Neuron (in vitro differentiated cells): ENCODE results near the gene PCDHA6.
"Not testable (repeated sequence)": the region's sequence is repeated elsewhere in the genome, so short reads cannot be mapped to it uniquely, and the experiment has no call there.

ENCODE experiments used
- H2AFZ ChIP-seq: one replicate; pipeline ENCODE4 v1.6.1; 2013; ENCODE audit warnings: low read depth, mild to moderate bottlenecking, inconsistent platforms, low read length, moderate library complexity
- H3K27me3 ChIP-seq: one replicate; pipeline ENCODE4 v1.6.1; 2013; ENCODE audit warnings: low read length; ENCODE audit not compliant: insufficient read depth
- H3K36me3 ChIP-seq: one replicate; pipeline ENCODE4 v1.6.1; 2013; ENCODE audit warnings: low read length; ENCODE audit not compliant: insufficient read depth
- H3K4me1 ChIP-seq: one replicate; pipeline ENCODE4 v1.6.1; 2013; ENCODE audit warnings: low read length; ENCODE audit not compliant: insufficient read depth
- H3K4me3 ChIP-seq: 2 replicates; pipeline ENCODE4 v1.5.1; 2013; ENCODE audit warnings: mild to moderate bottlenecking, low read length, moderate library complexity
- H3K9me3 ChIP-seq: one replicate; pipeline ENCODE4 v1.6.1; 2013; ENCODE audit warnings: low read length

The PCDHA6 gene, protein sequence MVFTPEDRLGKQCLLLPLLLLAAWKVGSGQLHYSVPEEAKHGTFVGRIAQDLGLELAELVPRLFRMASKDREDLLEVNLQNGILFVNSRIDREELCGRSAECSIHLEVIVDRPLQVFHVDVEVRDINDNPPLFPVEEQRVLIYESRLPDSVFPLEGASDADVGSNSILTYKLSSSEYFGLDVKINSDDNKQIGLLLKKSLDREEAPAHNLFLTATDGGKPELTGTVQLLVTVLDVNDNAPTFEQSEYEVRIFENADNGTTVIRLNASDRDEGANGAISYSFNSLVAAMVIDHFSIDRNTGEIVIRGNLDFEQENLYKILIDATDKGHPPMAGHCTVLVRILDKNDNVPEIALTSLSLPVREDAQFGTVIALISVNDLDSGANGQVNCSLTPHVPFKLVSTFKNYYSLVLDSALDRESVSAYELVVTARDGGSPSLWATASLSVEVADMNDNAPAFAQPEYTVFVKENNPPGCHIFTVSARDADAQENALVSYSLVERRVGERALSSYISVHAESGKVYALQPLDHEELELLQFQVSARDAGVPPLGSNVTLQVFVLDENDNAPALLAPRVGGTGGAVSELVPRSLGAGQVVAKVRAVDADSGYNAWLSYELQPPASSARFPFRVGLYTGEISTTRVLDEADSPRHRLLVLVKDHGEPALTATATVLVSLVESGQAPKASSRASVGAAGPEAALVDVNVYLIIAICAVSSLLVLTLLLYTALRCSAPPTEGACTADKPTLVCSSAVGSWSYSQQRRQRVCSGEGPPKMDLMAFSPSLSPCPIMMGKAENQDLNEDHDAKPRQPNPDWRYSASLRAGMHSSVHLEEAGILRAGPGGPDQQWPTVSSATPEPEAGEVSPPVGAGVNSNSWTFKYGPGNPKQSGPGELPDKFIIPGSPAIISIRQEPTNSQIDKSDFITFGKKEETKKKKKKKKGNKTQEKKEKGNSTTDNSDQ

GRCh38 chr5:140827704-140828361, at the start of gene PCDHA6:
PCDHA6 (plus strand) TSS chr5:140827960; CDS start chr5:140828092, 132 bp downstream.
- Histone ChIP-seq H3K4me1 (peaks cover 4% of the 10 kb centered on the region), H3K27me3 (no peaks in the 10 kb centered on the region), H3K36me3 (peaks cover 34% of the 10 kb centered on the region), H3K9me3 (peaks cover 33% of the 10 kb centered on the region), H2AFZ (peak within 1 kb of the TSS; percentile 80), H3K4me3 (peak within 1 kb of the TSS; percentile 78)

GRCh38 chr5:140780512-140780911, 47.2 kb upstream of the PCDHA6 start:
- H3K4me1 ChIP-seq, result no peaks in the 10 kb centered on the region
- H3K36me3 ChIP-seq, result no peaks in the 10 kb centered on the region
- H3K27me3 ChIP-seq, result no peaks in the 10 kb centered on the region
- H3K4me3 ChIP-seq, result no peak overlapping the region
- no peak overlapping the region for H2AFZ ChIP-seq
- H3K9me3 ChIP-seq, result peaks cover 11% of the 10 kb centered on the region

DNA sequence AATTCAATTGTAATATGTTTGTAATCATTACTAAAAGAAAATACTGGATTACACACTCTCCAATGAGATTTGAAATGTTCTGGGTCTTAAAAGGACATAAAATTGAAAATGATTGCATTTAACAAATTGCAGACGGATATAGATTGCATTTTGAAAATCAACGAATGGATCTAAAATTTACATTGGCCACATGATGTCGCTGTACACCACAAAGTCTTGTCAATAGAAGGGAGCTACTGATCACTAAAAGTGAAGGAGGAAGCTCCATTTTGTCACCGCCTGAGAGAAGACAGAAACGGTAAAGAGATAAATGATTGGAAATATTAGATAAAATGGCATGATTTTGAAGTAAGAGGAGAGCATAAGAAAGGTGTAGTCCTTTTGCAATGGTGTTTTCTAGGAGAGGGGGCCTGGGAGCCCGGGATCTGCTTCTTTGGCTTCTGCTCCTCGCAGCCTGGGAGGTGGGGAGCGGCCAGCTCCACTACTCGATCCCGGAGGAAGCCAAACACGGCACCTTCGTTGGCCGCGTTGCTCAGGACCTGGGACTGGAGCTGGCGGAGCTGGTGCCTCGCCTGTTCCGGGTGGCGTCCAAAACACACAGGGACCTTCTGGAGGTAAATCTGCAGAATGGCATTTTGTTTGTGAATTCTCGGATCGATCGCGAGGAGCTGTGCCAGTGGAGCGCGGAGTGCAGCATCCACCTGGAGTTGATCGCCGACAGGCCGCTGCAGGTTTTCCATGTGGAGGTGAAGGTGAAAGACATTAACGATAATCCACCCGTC, 41.7 kb upstream of the PCDHA6 start, which contains the start of gene PCDHA1:
PCDHA1 (plus strand) TSS at position 236 of the 782 bp plus-strand sequence.
- Histone ChIP-seq H3K4me3 (no peak within 1 kb of the TSS), H2AFZ (no peak within 1 kb of the TSS), H3K4me1 (no peaks in the 10 kb centered on the region), H3K27me3 (no peaks in the 10 kb centered on the region), H3K9me3 (peaks cover 30% of the 10 kb centered on the region), H3K36me3 (no peaks in the 10 kb centered on the region)

GRCh38 chr5:140787422-140787821, 40.3 kb upstream of the PCDHA6 start:
- not testable (repeated sequence) for H3K4me3 ChIP-seq, H2AFZ ChIP-seq, H3K27me3 ChIP-seq, H3K36me3 ChIP-seq, H3K4me1 ChIP-seq
- H3K9me3 ChIP-seq, result peaks cover 30% of the 10 kb centered on the region

DNA sequence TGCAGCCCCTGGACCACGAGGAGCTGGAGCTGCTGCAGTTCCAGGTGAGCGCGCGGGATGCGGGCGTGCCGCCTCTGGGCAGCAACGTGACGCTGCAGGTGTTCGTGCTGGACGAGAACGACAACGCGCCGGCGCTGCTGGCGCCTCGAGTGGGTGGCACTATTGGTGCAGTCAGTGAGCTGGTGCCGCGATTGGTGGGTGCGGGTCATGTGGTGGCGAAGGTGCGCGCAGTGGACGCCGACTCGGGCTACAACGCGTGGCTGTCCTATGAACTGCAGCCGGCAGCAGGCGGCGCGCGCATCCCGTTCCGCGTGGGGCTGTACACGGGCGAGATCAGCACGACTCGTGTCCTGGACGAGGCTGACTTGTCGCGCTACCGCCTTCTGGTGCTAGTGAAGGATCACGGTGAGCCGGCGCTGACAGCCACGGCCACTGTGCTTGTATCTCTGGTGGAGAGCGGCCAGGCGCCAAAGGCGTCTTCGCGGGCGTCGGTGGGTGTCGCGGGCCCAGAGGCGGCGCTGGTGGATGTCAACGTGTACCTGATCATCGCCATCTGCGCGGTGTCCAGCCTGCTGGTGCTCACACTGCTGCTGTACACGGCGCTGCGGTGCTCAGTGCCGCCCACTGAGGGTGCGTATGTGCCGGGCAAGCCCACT, 39.8 kb upstream of the PCDHA6 start:
- H3K9me3 ChIP-seq, result peaks cover 30% of the 10 kb centered on the region

DNA sequence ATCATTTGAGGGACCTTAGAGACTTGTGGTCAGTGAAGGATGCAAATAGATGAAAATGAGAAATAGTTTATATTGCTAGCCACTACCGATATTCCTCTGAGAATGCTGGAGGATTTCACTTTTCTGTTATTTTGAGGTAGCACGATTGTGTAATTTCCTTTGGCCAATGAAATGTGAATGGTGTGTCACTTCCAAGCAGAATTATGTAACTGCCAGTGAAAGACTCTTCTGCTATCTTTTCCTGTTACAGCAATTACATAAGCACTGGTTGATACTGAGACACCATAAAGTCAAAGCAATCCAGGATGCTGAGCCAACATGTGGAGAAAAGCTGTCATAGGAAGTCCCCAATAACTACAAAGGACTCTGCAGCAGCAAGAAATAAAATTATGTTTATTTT, 36.7 kb upstream of the PCDHA6 start:
- H3K4me3 ChIP-seq, result no peak overlapping the region
- H3K36me3 ChIP-seq, result no peaks in the 10 kb centered on the region
- H3K27me3 ChIP-seq, result no peaks in the 10 kb centered on the region
- no peaks in the 10 kb centered on the region for H3K4me1 ChIP-seq
- H3K9me3 ChIP-seq, result peaks cover 33% of the 10 kb centered on the region
- no peak overlapping the region for H2AFZ ChIP-seq

More for the DNA sequence above, 39.8 kb upstream of the PCDHA6 start:
- H3K36me3 ChIP-seq, H3K4me1 ChIP-seq, H2AFZ ChIP-seq, H3K27me3 ChIP-seq, H3K4me3 ChIP-seq: not testable (repeated sequence)

- Histone ChIP-seq H3K27me3 (no peaks in the 10 kb centered on the region), H3K9me3 (peaks cover 20% of the 10 kb centered on the region), H3K36me3 (no peaks in the 10 kb centered on the region), H3K4me1 (no peaks in the 10 kb centered on the region), H3K4me3 (peak within 1 kb of the TSS; percentile 30), H2AFZ (no peak within 1 kb of the TSS)
Observed at GRCh38 chr5:140794595-140795258, 33.0 kb upstream of the PCDHA6 start, which contains the start of gene PCDHA2. PCDHA2 (plus strand) TSS chr5:140794852.

- Histone ChIP-seq H2AFZ (no peak overlapping the region), H3K36me3 (peaks cover 2% of the 10 kb centered on the region), H3K9me3 (peaks cover 20% of the 10 kb centered on the region), H3K4me3 (no peak overlapping the region), H3K4me1 (no peaks in the 10 kb centered on the region), H3K27me3 (no peaks in the 10 kb centered on the region)
Observed at GRCh38 chr5:140795259-140795641, 32.5 kb upstream of the PCDHA6 start.

GRCh38 chr5:140796072-140796717, 31.6 kb upstream of the PCDHA6 start:
- not testable (repeated sequence) for H3K36me3 ChIP-seq, H3K4me3 ChIP-seq, H3K27me3 ChIP-seq, H2AFZ ChIP-seq, H3K4me1 ChIP-seq
- peaks cover 28% of the 10 kb centered on the region for H3K9me3 ChIP-seq

DNA sequence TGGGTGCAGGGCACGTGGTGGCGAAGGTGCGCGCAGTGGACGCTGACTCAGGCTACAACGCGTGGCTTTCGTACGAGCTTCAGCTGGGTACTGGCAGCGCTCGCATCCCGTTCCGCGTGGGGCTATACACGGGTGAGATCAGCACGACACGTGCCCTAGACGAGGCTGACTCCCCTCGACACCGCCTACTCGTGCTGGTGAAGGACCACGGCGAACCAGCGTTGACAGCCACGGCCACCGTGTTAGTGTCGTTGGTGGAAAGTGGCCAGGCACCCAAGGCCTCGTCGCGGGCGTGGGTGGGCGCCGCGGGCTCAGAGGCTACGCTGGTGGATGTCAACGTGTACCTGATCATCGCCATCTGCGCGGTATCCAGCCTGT, 31.1 kb upstream of the PCDHA6 start:
- no peak overlapping the region for H3K4me3 ChIP-seq
- no peak overlapping the region for H2AFZ ChIP-seq
- H3K27me3 ChIP-seq, result no peaks in the 10 kb centered on the region
- H3K9me3 ChIP-seq, result peaks cover 29% of the 10 kb centered on the region
- H3K36me3 ChIP-seq, result peaks cover 2% of the 10 kb centered on the region
- H3K4me1 ChIP-seq, result no peaks in the 10 kb centered on the region

GRCh38 chr5:140800816-140801493, 26.8 kb upstream of the PCDHA6 start, which contains the start of gene PCDHA3:
PCDHA3 (plus strand) TSS chr5:140801057.
- Histone ChIP-seq H3K9me3 (peaks cover 36% of the 10 kb centered on the region), H2AFZ (no peak within 1 kb of the TSS), H3K36me3 (peaks cover 4% of the 10 kb centered on the region), H3K4me1 (no peaks in the 10 kb centered on the region), H3K27me3 (no peaks in the 10 kb centered on the region), H3K4me3 (no peak within 1 kb of the TSS)
